ENCODE data around the gene DRAM1. TPM values are rescaled to one million over a fixed set of nuclear protein-coding genes. Genes with fewer than 3 reads are reported as not detected.

Gene DRAM1
- total and polyA plus RNA-seq, 9 of the 15 experiments (the other 6 are each of a cell fraction or from before 2014, with no cell fraction given): 1.4 to 4.3 (median 2.7) TPM

DNA sequence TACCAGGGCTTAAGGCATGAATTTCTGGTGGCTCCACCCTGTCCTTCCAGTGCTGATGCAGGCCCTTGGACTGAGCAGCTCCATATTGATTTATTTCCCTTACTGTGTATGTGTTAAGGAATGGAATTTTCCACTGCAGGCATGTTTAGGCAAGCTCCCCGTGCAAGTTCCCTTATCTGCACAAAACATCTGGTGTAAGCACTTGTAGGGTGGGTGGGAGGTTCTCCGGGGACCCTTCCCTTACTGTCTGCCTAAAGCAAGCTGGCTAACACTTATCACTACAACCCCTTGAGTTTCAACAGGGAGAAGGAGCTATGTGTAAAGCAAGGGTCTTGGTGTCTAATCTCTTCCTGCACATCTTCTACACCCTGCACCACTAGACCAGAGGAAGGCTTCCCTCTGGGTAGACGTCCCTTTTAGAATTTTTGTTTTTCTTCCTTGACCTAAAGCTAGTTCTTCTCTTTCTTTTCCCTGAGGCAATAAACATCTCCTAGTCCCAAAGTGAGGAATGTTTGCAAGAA lies 22.0 kb upstream of the DRAM1 start (continued):
- TF ChIP-seq, protein P1, sequence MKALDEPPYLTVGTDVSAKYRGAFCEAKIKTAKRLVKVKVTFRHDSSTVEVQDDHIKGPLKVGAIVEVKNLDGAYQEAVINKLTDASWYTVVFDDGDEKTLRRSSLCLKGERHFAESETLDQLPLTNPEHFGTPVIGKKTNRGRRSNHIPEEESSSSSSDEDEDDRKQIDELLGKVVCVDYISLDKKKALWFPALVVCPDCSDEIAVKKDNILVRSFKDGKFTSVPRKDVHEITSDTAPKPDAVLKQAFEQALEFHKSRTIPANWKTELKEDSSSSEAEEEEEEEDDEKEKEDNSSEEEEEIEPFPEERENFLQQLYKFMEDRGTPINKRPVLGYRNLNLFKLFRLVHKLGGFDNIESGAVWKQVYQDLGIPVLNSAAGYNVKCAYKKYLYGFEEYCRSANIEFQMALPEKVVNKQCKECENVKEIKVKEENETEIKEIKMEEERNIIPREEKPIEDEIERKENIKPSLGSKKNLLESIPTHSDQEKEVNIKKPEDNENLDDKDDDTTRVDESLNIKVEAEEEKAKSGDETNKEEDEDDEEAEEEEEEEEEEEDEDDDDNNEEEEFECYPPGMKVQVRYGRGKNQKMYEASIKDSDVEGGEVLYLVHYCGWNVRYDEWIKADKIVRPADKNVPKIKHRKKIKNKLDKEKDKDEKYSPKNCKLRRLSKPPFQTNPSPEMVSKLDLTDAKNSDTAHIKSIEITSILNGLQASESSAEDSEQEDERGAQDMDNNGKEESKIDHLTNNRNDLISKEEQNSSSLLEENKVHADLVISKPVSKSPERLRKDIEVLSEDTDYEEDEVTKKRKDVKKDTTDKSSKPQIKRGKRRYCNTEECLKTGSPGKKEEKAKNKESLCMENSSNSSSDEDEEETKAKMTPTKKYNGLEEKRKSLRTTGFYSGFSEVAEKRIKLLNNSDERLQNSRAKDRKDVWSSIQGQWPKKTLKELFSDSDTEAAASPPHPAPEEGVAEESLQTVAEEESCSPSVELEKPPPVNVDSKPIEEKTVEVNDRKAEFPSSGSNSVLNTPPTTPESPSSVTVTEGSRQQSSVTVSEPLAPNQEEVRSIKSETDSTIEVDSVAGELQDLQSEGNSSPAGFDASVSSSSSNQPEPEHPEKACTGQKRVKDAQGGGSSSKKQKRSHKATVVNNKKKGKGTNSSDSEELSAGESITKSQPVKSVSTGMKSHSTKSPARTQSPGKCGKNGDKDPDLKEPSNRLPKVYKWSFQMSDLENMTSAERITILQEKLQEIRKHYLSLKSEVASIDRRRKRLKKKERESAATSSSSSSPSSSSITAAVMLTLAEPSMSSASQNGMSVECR (CRISPR knock-in tag; IDR thresholded peaks at IDR 0.05): no peak
- TF ChIP-seq, protein P2, sequence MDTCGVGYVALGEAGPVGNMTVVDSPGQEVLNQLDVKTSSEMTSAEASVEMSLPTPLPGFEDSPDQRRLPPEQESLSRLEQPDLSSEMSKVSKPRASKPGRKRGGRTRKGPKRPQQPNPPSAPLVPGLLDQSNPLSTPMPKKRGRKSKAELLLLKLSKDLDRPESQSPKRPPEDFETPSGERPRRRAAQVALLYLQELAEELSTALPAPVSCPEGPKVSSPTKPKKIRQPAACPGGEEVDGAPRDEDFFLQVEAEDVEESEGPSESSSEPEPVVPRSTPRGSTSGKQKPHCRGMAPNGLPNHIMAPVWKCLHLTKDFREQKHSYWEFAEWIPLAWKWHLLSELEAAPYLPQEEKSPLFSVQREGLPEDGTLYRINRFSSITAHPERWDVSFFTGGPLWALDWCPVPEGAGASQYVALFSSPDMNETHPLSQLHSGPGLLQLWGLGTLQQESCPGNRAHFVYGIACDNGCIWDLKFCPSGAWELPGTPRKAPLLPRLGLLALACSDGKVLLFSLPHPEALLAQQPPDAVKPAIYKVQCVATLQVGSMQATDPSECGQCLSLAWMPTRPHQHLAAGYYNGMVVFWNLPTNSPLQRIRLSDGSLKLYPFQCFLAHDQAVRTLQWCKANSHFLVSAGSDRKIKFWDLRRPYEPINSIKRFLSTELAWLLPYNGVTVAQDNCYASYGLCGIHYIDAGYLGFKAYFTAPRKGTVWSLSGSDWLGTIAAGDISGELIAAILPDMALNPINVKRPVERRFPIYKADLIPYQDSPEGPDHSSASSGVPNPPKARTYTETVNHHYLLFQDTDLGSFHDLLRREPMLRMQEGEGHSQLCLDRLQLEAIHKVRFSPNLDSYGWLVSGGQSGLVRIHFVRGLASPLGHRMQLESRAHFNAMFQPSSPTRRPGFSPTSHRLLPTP (IDR thresholded peaks at IDR 0.05; ENCODE audit: borderline replicate concordance, extremely low read depth, insufficient read length): no peak
- TF ChIP-seq PCBP1 (IDR thresholded peaks at IDR 0.05; ENCODE audit: low read depth, low read length, poor library complexity, severe bottlenecking) (no peak), ZZZ3 (IDR thresholded peaks at IDR 0.05) (no peak), GABPA (tag; conservative IDR thresholded peaks at IDR 0.05; ENCODE audit: low read depth) (no peak), ZNF133 (CRISPR knock-in tag; IDR thresholded peaks at IDR 0.05) (no peak), ZNF830 (CRISPR knock-in tag; IDR thresholded peaks at IDR 0.05) (no peak), NCOA4 (IDR thresholded peaks at IDR 0.05; ENCODE audit: partially characterized antibody) (no peak), POLR3G (IDR thresholded peaks at IDR 0.05; ENCODE audit: extremely low read depth, insufficient read length, insufficient replicate concordance) (no peak), MYNN (IDR thresholded peaks at IDR 0.05) (no peak), MYNN (CRISPR knock-in tag; IDR thresholded peaks at IDR 0.05) (no peak), MCM3 (IDR thresholded peaks at IDR 0.05) (no peak), HNRNPLL (IDR thresholded peaks at IDR 0.05; ENCODE audit: low read depth, low read length, poor library complexity, severe bottlenecking) (no peak)
- TF ChIP-seq, protein P3, sequence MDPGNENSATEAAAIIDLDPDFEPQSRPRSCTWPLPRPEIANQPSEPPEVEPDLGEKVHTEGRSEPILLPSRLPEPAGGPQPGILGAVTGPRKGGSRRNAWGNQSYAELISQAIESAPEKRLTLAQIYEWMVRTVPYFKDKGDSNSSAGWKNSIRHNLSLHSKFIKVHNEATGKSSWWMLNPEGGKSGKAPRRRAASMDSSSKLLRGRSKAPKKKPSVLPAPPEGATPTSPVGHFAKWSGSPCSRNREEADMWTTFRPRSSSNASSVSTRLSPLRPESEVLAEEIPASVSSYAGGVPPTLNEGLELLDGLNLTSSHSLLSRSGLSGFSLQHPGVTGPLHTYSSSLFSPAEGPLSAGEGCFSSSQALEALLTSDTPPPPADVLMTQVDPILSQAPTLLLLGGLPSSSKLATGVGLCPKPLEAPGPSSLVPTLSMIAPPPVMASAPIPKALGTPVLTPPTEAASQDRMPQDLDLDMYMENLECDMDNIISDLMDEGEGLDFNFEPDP (CRISPR knock-in tag; IDR thresholded peaks at IDR 0.05): no peak
- TF ChIP-seq, protein P4, sequence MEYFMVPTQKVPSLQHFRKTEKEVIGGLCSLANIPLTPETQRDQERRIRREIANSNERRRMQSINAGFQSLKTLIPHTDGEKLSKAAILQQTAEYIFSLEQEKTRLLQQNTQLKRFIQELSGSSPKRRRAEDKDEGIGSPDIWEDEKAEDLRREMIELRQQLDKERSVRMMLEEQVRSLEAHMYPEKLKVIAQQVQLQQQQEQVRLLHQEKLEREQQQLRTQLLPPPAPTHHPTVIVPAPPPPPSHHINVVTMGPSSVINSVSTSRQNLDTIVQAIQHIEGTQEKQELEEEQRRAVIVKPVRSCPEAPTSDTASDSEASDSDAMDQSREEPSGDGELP (CRISPR knock-in tag; IDR thresholded peaks at IDR 0.05; ENCODE audit: borderline replicate concordance): no peak

Data from K562 (cell line).